Activated naive CD4-positive, alpha-beta T cell treated with anti-CD3 and anti-CD28 coated beads for 36 hours (primary cell): Measurements from ENCODE around the gene NBEAL1. TPM values are rescaled to one million over a fixed set of nuclear protein-coding genes. Genes with fewer than 3 reads are reported as not detected.
A peak's percentile ranks its signal among the peaks of the same experiment; 100 is the strongest.
"Not testable (repeated sequence)": the region's sequence is repeated elsewhere in the genome, so short reads cannot be mapped to it uniquely, and the experiment has no call there.

ENCODE experiments used
- CTCF ChIA-PET: fragments of 350-600 bp; sonication (Branson Sonifier 250); formaldehyde crosslinking; loops from one replicate; lab custom pipeline; 2021; ENCODE audit warnings: antibody characterized with exemption; lab: Charles Lee
- DNase-seq: peaks from one replicate; pipeline ENCODE4 v3.0.0-alpha.2; 2020
- H3K27ac Mint-ChIP-seq: one replicate; pipeline ENCODE4 v1.8.0; 2021; ENCODE audit warnings: mild to moderate bottlenecking, mixed read lengths
- H3K27me3 Mint-ChIP-seq: one replicate; pipeline ENCODE4 v1.8.0; 2021; ENCODE audit warnings: low read depth, mixed read lengths
- H3K36me3 Mint-ChIP-seq: one replicate; pipeline ENCODE4 v1.8.0; 2021; ENCODE audit warnings: low read depth, mixed read lengths
- H3K4me1 Mint-ChIP-seq: one replicate; pipeline ENCODE4 v1.8.0; 2021; ENCODE audit warnings: low read depth, mixed read lengths
- H3K4me3 Mint-ChIP-seq: one replicate; pipeline ENCODE4 v1.8.0; 2021; ENCODE audit warnings: mild to moderate bottlenecking, moderate library complexity, mixed read lengths
- H3K9me3 Mint-ChIP-seq: one replicate; pipeline ENCODE4 v1.8.0; 2021; ENCODE audit warnings: mixed read lengths
- intact Hi-C: fragments of 100-400 bp; cut with micrococcal nuclease; formaldehyde crosslinking; loops from one replicate; pipeline ENCODE4 v1.15.1; 2023
- total RNA-seq, 2 experiments: library from RNA; stranded (reverse); gene quantifications; one replicate each; pipeline ENCODE4 v1.2.3, GENCODE V29; 2021

Gene NBEAL1
- total RNA-seq, 2 experiments from 2014 or later, result 7.9 to 8.3 TPM

GRCh38 chr2:203143391-203143790 lies 128.7 kb downstream of the NBEAL1 start:
- no peak for DNase-seq
- no peaks in the 10 kb centered on the region for H3K9me3 Mint-ChIP-seq
- no peak overlapping the region for H3K4me3 Mint-ChIP-seq
- H3K4me1 Mint-ChIP-seq, result no peaks in the 10 kb centered on the region
- CTCF ChIA-PET, result interaction anchor here (1.2 kb wide), 1 partner anchor 59 kb away, joined by 3 read pairs; no protein-coding TSS in a partner anchor
- no peaks in the 10 kb centered on the region for H3K27me3 Mint-ChIP-seq
- H3K27ac Mint-ChIP-seq, result no peak overlapping the region
- H3K36me3 Mint-ChIP-seq, result no peaks in the 10 kb centered on the region
- intact Hi-C loops, result no loop called here

GRCh38 chr2:203149194-203149593 lies 134.5 kb downstream of the NBEAL1 start:
- DNase-seq, result no peak
- intact Hi-C loops, result no loop called here
- peaks cover 3% of the 10 kb centered on the region for H3K36me3 Mint-ChIP-seq
- no peaks in the 10 kb centered on the region for H3K4me1 Mint-ChIP-seq
- no peaks in the 10 kb centered on the region for H3K27me3 Mint-ChIP-seq
- H3K27ac Mint-ChIP-seq, result no peak overlapping the region
- no peaks in the 10 kb centered on the region for H3K9me3 Mint-ChIP-seq
- no peak overlapping the region for H3K4me3 Mint-ChIP-seq
- CTCF ChIA-PET, result interaction anchor here (0.6 to 0.7 kb wide), 2 partner anchors 34 to 321 kb away, joined by 3 to 4 read pairs; no protein-coding TSS in a partner anchor

GRCh38 chr2:203155406-203155805 lies 140.7 kb downstream of the NBEAL1 start:
- Mint-ChIP-seq H3K36me3 (peaks cover 1% of the 10 kb centered on the region), H3K27me3 (no peaks in the 10 kb centered on the region), H3K27ac (no peak overlapping the region), H3K4me1 (peaks cover 2% of the 10 kb centered on the region), H3K9me3 (no peaks in the 10 kb centered on the region), H3K4me3 (no peak overlapping the region)
- CTCF ChIA-PET, result interaction anchor here (0.6 to 1.7 kb wide), 5 partner anchors 9 to 556 kb away, joined by 3 to 4 read pairs (median 3); no protein-coding TSS in a partner anchor
- peak; percentile 29 for DNase-seq
- intact Hi-C loops, result loop anchor here (1.0 kb wide), 2 partner anchors 324 to 581 kb away; no protein-coding TSS in a partner anchor

- H3K4me1 Mint-ChIP-seq, H3K27ac Mint-ChIP-seq, intact Hi-C loops, H3K9me3 Mint-ChIP-seq, H3K4me3 Mint-ChIP-seq, H3K36me3 Mint-ChIP-seq, H3K27me3 Mint-ChIP-seq, CTCF ChIA-PET, DNase-seq: not testable (repeated sequence)
These were observed 148.0 kb downstream of the NBEAL1 start for GRCh38 chr2:203162722-203163121.

GRCh38 chr2:203164311-203164935 lies 149.7 kb downstream of the NBEAL1 start:
- H3K36me3 Mint-ChIP-seq, result peaks cover 8% of the 10 kb centered on the region
- H3K4me1 Mint-ChIP-seq, result no peaks in the 10 kb centered on the region
- H3K27me3 Mint-ChIP-seq, result no peaks in the 10 kb centered on the region
- intact Hi-C loops, result no loop called here
- H3K4me3 Mint-ChIP-seq, result no peak overlapping the region
- no peak for DNase-seq
- CTCF ChIA-PET, result interaction anchor here (0.6 kb wide), 1 partner anchor 374 kb away, joined by 3 read pairs; no protein-coding TSS in a partner anchor
- peaks cover 2% of the 10 kb centered on the region for H3K9me3 Mint-ChIP-seq
- no peak overlapping the region for H3K27ac Mint-ChIP-seq

GRCh38 chr2:203167751-203168150 lies 153.1 kb downstream of the NBEAL1 start:
- H3K4me1 Mint-ChIP-seq, result no peaks in the 10 kb centered on the region
- no peak overlapping the region for H3K4me3 Mint-ChIP-seq
- H3K27me3 Mint-ChIP-seq, result no peaks in the 10 kb centered on the region
- H3K9me3 Mint-ChIP-seq, result peaks cover 2% of the 10 kb centered on the region
- peaks cover 7% of the 10 kb centered on the region for H3K36me3 Mint-ChIP-seq
- no peak for DNase-seq
- H3K27ac Mint-ChIP-seq, result no peak overlapping the region
- CTCF ChIA-PET, result interaction anchor here (1.2 kb wide), 1 partner anchor 9 kb away, joined by 3 read pairs; no protein-coding TSS in a partner anchor
- intact Hi-C loops, result no loop called here

GRCh38 chr2:203170502-203170901 lies 155.8 kb downstream of the NBEAL1 start:
- no peaks in the 10 kb centered on the region for H3K4me1 Mint-ChIP-seq
- no peak for DNase-seq
- intact Hi-C loops, result no loop called here
- H3K9me3 Mint-ChIP-seq, result no peaks in the 10 kb centered on the region
- CTCF ChIA-PET, result no interaction called here
- H3K36me3 Mint-ChIP-seq, result peaks cover 3% of the 10 kb centered on the region
- H3K4me3 Mint-ChIP-seq, result no peak overlapping the region
- no peaks in the 10 kb centered on the region for H3K27me3 Mint-ChIP-seq
- H3K27ac Mint-ChIP-seq, result no peak overlapping the region

GRCh38 chr2:203175371-203175770 lies 160.7 kb downstream of the NBEAL1 start:
- DNase-seq, result no peak
- Mint-ChIP-seq H3K4me3 (no peak overlapping the region), H3K4me1 (peaks cover 2% of the 10 kb centered on the region), H3K9me3 (no peaks in the 10 kb centered on the region), H3K27me3 (no peaks in the 10 kb centered on the region), H3K27ac (no peak overlapping the region), H3K36me3 (no peaks in the 10 kb centered on the region)
- CTCF ChIA-PET, result no interaction called here
- intact Hi-C loops, result no loop called here

GRCh38 chr2:203177361-203177760 lies 162.7 kb downstream of the NBEAL1 start:
- no peaks in the 10 kb centered on the region for H3K27me3 Mint-ChIP-seq
- H3K9me3 Mint-ChIP-seq, result no peaks in the 10 kb centered on the region
- intact Hi-C loops, result no loop called here
- CTCF ChIA-PET, result interaction anchor here (0.7 kb wide), 1 partner anchor 657 kb away, joined by 5 read pairs; no protein-coding TSS in a partner anchor
- peaks cover 2% of the 10 kb centered on the region for H3K4me1 Mint-ChIP-seq
- no peak overlapping the region for H3K4me3 Mint-ChIP-seq
- no peak for DNase-seq
- H3K36me3 Mint-ChIP-seq, result no peaks in the 10 kb centered on the region
- no peak overlapping the region for H3K27ac Mint-ChIP-seq

GRCh38 chr2:203185864-203186263 lies 171.2 kb downstream of the NBEAL1 start:
- intact Hi-C loops, result no loop called here
- no peak overlapping the region for H3K4me3 Mint-ChIP-seq
- no peaks in the 10 kb centered on the region for H3K27me3 Mint-ChIP-seq
- no peak overlapping the region for H3K27ac Mint-ChIP-seq
- no peaks in the 10 kb centered on the region for H3K4me1 Mint-ChIP-seq
- DNase-seq, result no peak
- no peaks in the 10 kb centered on the region for H3K9me3 Mint-ChIP-seq
- peaks cover 6% of the 10 kb centered on the region for H3K36me3 Mint-ChIP-seq
- CTCF ChIA-PET, result no interaction called here

GRCh38 chr2:203190547-203190946 lies 175.9 kb downstream of the NBEAL1 start:
- CTCF ChIA-PET, result interaction anchor here (0.6 kb wide), 1 partner anchor 168 kb away, joined by 3 read pairs; no protein-coding TSS in a partner anchor
- H3K4me1 Mint-ChIP-seq, DNase-seq, intact Hi-C loops, H3K4me3 Mint-ChIP-seq, H3K9me3 Mint-ChIP-seq, H3K36me3 Mint-ChIP-seq, H3K27me3 Mint-ChIP-seq, H3K27ac Mint-ChIP-seq: not testable (repeated sequence)

GRCh38 chr2:203191026-203191425 lies 176.4 kb downstream of the NBEAL1 start:
- H3K27ac Mint-ChIP-seq, intact Hi-C loops, H3K4me3 Mint-ChIP-seq, H3K4me1 Mint-ChIP-seq, CTCF ChIA-PET, DNase-seq, H3K9me3 Mint-ChIP-seq, H3K36me3 Mint-ChIP-seq, H3K27me3 Mint-ChIP-seq: not testable (repeated sequence)

GRCh38 chr2:203191961-203192360 lies 177.3 kb downstream of the NBEAL1 start:
- Mint-ChIP-seq H3K36me3 (peaks cover 8% of the 10 kb centered on the region), H3K9me3 (no peaks in the 10 kb centered on the region), H3K4me3 (no peak overlapping the region), H3K27ac (no peak overlapping the region), H3K4me1 (no peaks in the 10 kb centered on the region), H3K27me3 (no peaks in the 10 kb centered on the region)
- DNase-seq, result no peak
- intact Hi-C loops, result no loop called here
- CTCF ChIA-PET, result interaction anchor here (0.6 kb wide), 1 partner anchor 200 kb away, joined by 3 read pairs; no protein-coding TSS in a partner anchor
